Endodermal cell (in vitro differentiated cells): ENCODE data around the gene TXNDC8. TPM values are rescaled to one million over a fixed set of nuclear protein-coding genes. Genes with fewer than 3 reads are reported as not detected.

Experiments used
- DNase-seq: peaks from one replicate; pipeline ENCODE4 v3.0.0-alpha.2; 2017
- H3K27ac ChIP-seq: 2 replicates; pipeline ENCODE4 v1.5.1; 2013; ENCODE audit warnings: mild to moderate bottlenecking, low read depth, low read length, moderate library complexity
- H3K27me3 ChIP-seq: 2 replicates; pipeline ENCODE4 v1.6.1; 2013; ENCODE audit warnings: mild to moderate bottlenecking, low read length, moderate library complexity; ENCODE audit not compliant: insufficient read depth, control insufficient read depth, poor library complexity, severe bottlenecking
- H3K36me3 ChIP-seq: 2 replicates; pipeline ENCODE4 v1.7.0; 2013; ENCODE audit warnings: mild to moderate bottlenecking, low read length, moderate library complexity; ENCODE audit not compliant: control insufficient read depth, insufficient read depth
- H3K4me1 ChIP-seq: one replicate; pipeline ENCODE4 v1.7.0; 2013; ENCODE audit warnings: low read length; ENCODE audit not compliant: control insufficient read depth, insufficient read depth
- H3K4me3 ChIP-seq: 2 replicates; pipeline ENCODE4 v1.5.1; 2013; ENCODE audit warnings: mild to moderate bottlenecking, low read length, moderate library complexity
- H3K9ac ChIP-seq: 2 replicates; pipeline ENCODE4 v1.6.1; 2013; ENCODE audit warnings: mild to moderate bottlenecking, low read length, moderate library complexity; ENCODE audit not compliant: poor library complexity, severe bottlenecking; ENCODE audit errors: extremely low read depth
- H3K9me3 ChIP-seq: 2 replicates; pipeline ENCODE4 v1.6.1; 2013; ENCODE audit warnings: mild to moderate bottlenecking, low read length, moderate library complexity; ENCODE audit not compliant: control insufficient read depth
- H3K27ac Mint-ChIP-seq: 2 replicates; pipeline ENCODE4 v1.8.0; 2020; ENCODE audit warnings: mixed read lengths
- H3K27me3 Mint-ChIP-seq: 2 replicates; pipeline ENCODE4 v1.8.0; 2021; ENCODE audit warnings: mild to moderate bottlenecking, mixed read lengths; ENCODE audit not compliant: insufficient read depth
- H3K36me3 Mint-ChIP-seq: 2 replicates; pipeline ENCODE4 v1.8.0; 2020; ENCODE audit warnings: low read depth, mixed read lengths
- H3K4me1 Mint-ChIP-seq: 2 replicates; pipeline ENCODE4 v1.8.0; 2020; ENCODE audit warnings: mixed read lengths
- H3K4me3 Mint-ChIP-seq: 2 replicates; pipeline ENCODE4 v1.8.0; 2020; ENCODE audit warnings: mild to moderate bottlenecking, moderate library complexity, mixed read lengths
- H3K9me3 Mint-ChIP-seq: 2 replicates; pipeline ENCODE4 v1.8.0; 2020; ENCODE audit warnings: mild to moderate bottlenecking, mixed read lengths
- WGBS, 2 experiments: methylation state at CpG; one replicate each; pipeline versions ENCODE4 v1.1.5 to v1.1.7; 2013; ENCODE audit warnings: missing lambda C conversion rate in 2 of 2, mixed read lengths in 1 of 2; ENCODE audit not compliant: insufficient coverage in 1 of 2, insufficient read length in 1 of 2; 5-methylcytosine and 5-hydroxymethylcytosine counted together
- total RNA-seq, 2 donors: library from RNA; stranded (reverse); fragmentation: NEBNext Ultra II Directional in 1 of 2; extraction: Animal tissue kit (Norgen Biotek cat#: 25700) in 1 of 2; gene quantifications; 2 replicates in 1 of 2; 3 replicates in 1 of 2; pipeline ENCODE4 v1.2.1, GENCODE V29; 2021
- TF ChIP-seq, protein P1 (sequence below): fragments of 200-600 bp; sonication (generic); conservative IDR thresholded peaks from 2 replicates; pipeline ENCODE4 v1.5.0; 2021; ENCODE audit warnings: antibody characterized with exemption, mild to moderate bottlenecking

TXNDC8 gene
- total RNA-seq, 2 donors from 2014 or later = not detected

DNA sequence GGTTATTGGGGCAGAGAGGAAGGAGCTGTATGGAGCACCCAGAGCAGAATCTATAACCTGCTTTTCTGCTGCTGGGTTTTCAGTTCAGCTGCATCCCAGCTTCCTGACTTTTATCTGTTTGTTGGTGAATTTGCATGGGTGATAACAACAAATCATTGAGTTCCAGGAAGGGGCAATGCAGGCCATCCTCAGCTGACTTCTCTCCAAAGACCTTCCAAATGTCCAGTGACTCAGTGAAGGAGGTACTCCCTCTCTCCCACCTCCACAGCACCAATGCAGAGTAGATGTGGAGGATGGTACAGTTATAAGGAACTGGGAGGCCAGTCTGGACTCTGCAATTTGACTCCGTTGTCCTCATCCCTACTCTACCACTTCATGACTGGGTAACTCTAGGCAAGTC lies 79.7 kb downstream of the TXNDC8 start:
- Mint-ChIP-seq H3K4me3 (peak overlapping the region; percentile 94), H3K4me1 (peaks cover 34% of the 10 kb centered on the region), H3K27ac (no peak overlapping the region), H3K36me3 (no peaks in the 10 kb centered on the region), H3K27me3 (no peaks in the 10 kb centered on the region), H3K9me3 (no peaks in the 10 kb centered on the region)
- TF ChIP-seq, protein P1, sequence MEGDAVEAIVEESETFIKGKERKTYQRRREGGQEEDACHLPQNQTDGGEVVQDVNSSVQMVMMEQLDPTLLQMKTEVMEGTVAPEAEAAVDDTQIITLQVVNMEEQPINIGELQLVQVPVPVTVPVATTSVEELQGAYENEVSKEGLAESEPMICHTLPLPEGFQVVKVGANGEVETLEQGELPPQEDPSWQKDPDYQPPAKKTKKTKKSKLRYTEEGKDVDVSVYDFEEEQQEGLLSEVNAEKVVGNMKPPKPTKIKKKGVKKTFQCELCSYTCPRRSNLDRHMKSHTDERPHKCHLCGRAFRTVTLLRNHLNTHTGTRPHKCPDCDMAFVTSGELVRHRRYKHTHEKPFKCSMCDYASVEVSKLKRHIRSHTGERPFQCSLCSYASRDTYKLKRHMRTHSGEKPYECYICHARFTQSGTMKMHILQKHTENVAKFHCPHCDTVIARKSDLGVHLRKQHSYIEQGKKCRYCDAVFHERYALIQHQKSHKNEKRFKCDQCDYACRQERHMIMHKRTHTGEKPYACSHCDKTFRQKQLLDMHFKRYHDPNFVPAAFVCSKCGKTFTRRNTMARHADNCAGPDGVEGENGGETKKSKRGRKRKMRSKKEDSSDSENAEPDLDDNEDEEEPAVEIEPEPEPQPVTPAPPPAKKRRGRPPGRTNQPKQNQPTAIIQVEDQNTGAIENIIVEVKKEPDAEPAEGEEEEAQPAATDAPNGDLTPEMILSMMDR = no peak
- no peaks in the 10 kb centered on the region for H3K27me3 ChIP-seq
- no peak overlapping the region for H3K9ac ChIP-seq
- no peak for DNase-seq
- H3K4me1 ChIP-seq = no peaks in the 10 kb centered on the region
- no peaks in the 10 kb centered on the region for H3K9me3 ChIP-seq
- no peaks in the 10 kb centered on the region for H3K36me3 ChIP-seq
- H3K4me3 ChIP-seq = peak overlapping the region; percentile 93
- H3K27ac ChIP-seq = no peak overlapping the region
- no CpG with 5 or more reads among the region's 1 CpG for whole genome bisulfite sequencing, 2 experiments

DNA sequence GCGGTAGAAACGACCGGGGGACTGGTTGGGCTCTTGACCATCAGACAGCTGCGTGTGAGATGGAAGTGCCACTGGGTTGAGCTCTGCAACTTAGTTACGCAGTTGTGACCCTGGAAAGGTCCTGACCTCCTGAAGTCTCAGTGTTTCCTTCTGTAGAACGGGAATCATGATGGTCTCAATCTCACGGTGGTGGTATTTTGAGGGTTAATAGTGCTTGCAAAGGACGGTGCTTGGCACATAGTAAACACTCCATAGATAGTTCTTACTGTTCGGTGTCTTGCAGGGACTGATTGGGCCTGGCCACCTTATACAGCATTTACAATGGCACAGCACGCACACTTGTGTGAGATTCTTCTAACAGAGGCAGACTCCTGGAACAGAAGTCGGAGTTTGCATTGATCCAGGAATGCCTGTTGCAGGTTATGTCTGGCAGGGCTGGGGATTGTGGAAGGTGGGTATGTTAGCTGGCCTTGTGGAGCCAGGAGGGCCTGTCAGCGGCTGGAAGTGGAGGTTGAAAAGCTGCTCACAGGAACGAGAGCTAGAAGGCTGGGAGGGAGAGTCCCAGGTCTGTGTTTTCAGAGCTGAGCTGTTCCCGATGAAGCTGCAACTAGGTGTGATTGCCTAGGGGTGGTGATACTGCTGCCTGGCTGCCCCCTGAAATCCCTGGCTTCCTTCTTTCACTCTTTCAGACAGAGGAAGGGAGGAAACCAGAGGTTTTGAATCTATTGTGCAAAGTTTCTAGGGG lies 80.4 kb downstream of the TXNDC8 start:
- peak overlapping the region; percentile 93 for H3K4me3 ChIP-seq
- H3K9ac ChIP-seq = peak overlapping the region; percentile 44
- Mint-ChIP-seq H3K4me3 (peak overlapping the region; percentile 94), H3K4me1 (peaks cover 39% of the 10 kb centered on the region), H3K9me3 (no peaks in the 10 kb centered on the region), H3K36me3 (peaks cover 2% of the 10 kb centered on the region), H3K27me3 (no peaks in the 10 kb centered on the region), H3K27ac (peak overlapping the region; percentile 96)
- H3K36me3 ChIP-seq = no peaks in the 10 kb centered on the region
- peak; percentile 75 for DNase-seq
- no peaks in the 10 kb centered on the region for H3K4me1 ChIP-seq
- no peaks in the 10 kb centered on the region for H3K9me3 ChIP-seq
- H3K27me3 ChIP-seq = no peaks in the 10 kb centered on the region
- TF ChIP-seq, protein P1 = no peak
- no peak overlapping the region for H3K27ac ChIP-seq
- 18% methylated on average over 3 to 14 of the region's 14 CpGs for WGBS, 2 experiments

DNA sequence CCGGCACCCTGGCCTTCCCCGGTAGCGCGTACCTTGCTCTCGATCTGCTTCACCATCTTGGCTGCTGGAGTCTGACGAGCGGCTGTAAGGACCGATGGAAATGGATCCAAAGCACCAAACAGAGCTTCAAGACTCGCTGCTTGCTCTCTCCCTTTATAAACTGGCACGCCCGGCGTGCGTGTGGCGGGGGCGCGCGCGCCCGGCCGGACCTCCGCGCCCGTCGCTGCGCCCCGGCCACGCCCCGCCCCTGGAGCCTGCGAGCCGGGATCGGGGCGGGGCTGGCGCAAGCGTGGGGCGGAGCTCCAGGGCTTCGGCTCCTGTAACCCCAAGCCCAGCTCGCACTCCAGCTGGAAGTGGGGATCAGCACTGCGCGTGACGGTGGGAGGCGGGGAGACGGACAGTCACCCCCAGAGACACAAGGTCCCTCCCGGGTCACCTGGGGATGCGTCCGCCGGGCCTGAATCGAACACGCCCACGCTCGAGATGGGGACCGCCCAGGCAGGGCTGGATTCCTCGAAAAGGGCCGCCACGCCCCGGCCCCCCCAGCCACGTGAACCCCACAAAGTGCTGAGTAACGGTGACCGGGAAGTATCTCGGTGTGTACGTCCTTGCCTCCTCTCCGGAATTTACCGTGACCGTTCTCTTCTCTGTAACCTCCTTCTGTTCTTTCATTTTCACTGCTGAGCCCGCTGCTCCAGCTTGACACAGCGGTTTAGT lies 81.1 kb downstream of the TXNDC8 start, which contains the start of gene TXN:
TSS of gene TXN (minus strand) at position 128 of the 717 bp plus-strand sequence. CDS start at position 56, 72 bp downstream.
- WGBS, 2 experiments = 0% methylated on average over 32 to 65 of the region's 65 CpGs
- peak within 1 kb of the TSS; percentile 69 for H3K9ac ChIP-seq
- H3K4me1 Mint-ChIP-seq = peaks cover 39% of the 10 kb centered on the region
- H3K27me3 Mint-ChIP-seq = no peaks in the 10 kb centered on the region
- peaks cover 4% of the 10 kb centered on the region for H3K36me3 Mint-ChIP-seq
- peak within 1 kb of the TSS; percentile 94 for H3K4me3 Mint-ChIP-seq
- H3K9me3 ChIP-seq = no peaks in the 10 kb centered on the region
- TF ChIP-seq, protein P1 = no peak
- DNase-seq = peak; percentile 92
- H3K4me3 ChIP-seq = peak within 1 kb of the TSS; percentile 93
- H3K27ac Mint-ChIP-seq = peak within 1 kb of the TSS; percentile 96
- H3K27ac ChIP-seq = peak within 1 kb of the TSS; percentile 74
- H3K36me3 ChIP-seq = no peaks in the 10 kb centered on the region
- H3K9me3 Mint-ChIP-seq = no peaks in the 10 kb centered on the region
- H3K27me3 ChIP-seq = no peaks in the 10 kb centered on the region
- H3K4me1 ChIP-seq = no peaks in the 10 kb centered on the region
